Lung microvascular endothelial cell (primary cell): ENCODE data around the gene FZR1. TPM values are rescaled to one million over a fixed set of nuclear protein-coding genes. Genes with fewer than 3 reads are reported as not detected.
A peak's percentile ranks its signal among the peaks of the same experiment; 100 is the strongest.
"Not testable (repeated sequence)": the region's sequence is repeated elsewhere in the genome, so short reads cannot be mapped to it uniquely, and the experiment has no call there.

ENCODE experiments used
- DNase-seq, 2 donors: peaks; one replicate each; pipeline versions ENCODE4 v3.0.0 to v3.0.0-alpha.2; 2010; ENCODE audit warnings: low read depth in 2 of 2
- total RNA-seq: library from RNA; depleted of rRNA; stranded (reverse); fragments of >200 nt; gene quantifications from 2 replicates; pipeline ENCODE4 v1.2.1, GENCODE V29; 2014

Gene FZR1
- total RNA-seq, 1 donor from 2014 or later: 25.2 TPM

GRCh38 chr19:3544742-3545668 lies 38.9 kb downstream of the FZR1 start:
- DNase-seq: peak; percentile 57 to 71

GRCh38 chr19:3545669-3546034 lies 39.5 kb downstream of the FZR1 start:
- no peak for DNase-seq

GRCh38 chr19:3546119-3546518 lies 40.0 kb downstream of the FZR1 start:
- no peak for DNase-seq

- DNase-seq: peak; percentile 30 to 33
Measured at GRCh38 chr19:3547301-3547731, 41.2 kb downstream of the FZR1 start.

- DNase-seq: no peak
Measured at GRCh38 chr19:3547767-3548282, 41.7 kb downstream of the FZR1 start.

GRCh38 chr19:3548606-3549005 lies 42.5 kb downstream of the FZR1 start:
- DNase-seq: no peak

- no peak for DNase-seq
Measured at GRCh38 chr19:3549816-3550215, 43.7 kb downstream of the FZR1 start.

GRCh38 chr19:3550947-3551791 lies 45.1 kb downstream of the FZR1 start:
- DNase-seq: no peak

GRCh38 chr19:3551792-3552095 lies 45.6 kb downstream of the FZR1 start:
- no peak for DNase-seq

GRCh38 chr19:3554254-3555083 lies 48.4 kb downstream of the FZR1 start:
- DNase-seq: peak in 1 of 2 donors; percentile 55

GRCh38 chr19:3555653-3556422 lies 49.7 kb downstream of the FZR1 start:
- no peak for DNase-seq

GRCh38 chr19:3556423-3556977 lies 50.4 kb downstream of the FZR1 start:
- DNase-seq: no peak

GRCh38 chr19:3556978-3557460 lies 50.9 kb downstream of the FZR1 start:
- DNase-seq: peak; percentile 44 to 58

- peak; percentile 93 to 95 for DNase-seq
Measured at GRCh38 chr19:3557461-3558248, 51.5 kb downstream of the FZR1 start, which contains the start of gene MFSD12. Gene MFSD12, minus strand, starts transcription at chr19:3557586. Its CDS starts 183 bp downstream, at chr19:3557403.

GRCh38 chr19:3563709-3564524 lies 57.8 kb downstream of the FZR1 start:
- no peak for DNase-seq

- no peak for DNase-seq
Measured at GRCh38 chr19:3565139-3565538, 59.0 kb downstream of the FZR1 start.

- DNase-seq: not testable (repeated sequence)
Measured at GRCh38 chr19:3570042-3570441, 63.9 kb downstream of the FZR1 start.

GRCh38 chr19:3570606-3571011 lies 64.5 kb downstream of the FZR1 start:
- no peak for DNase-seq
